CD14-positive monocyte (primary cell): ENCODE results near the gene ARRB1. TPM values are rescaled to one million over a fixed set of nuclear protein-coding genes. Genes with fewer than 3 reads are reported as not detected.

Source experiments
- DNase-seq, 3 donors: peaks; one replicate each; pipeline ENCODE4 v3.0.0-alpha.2; 2011 to 2022
- H2AFZ ChIP-seq: 2 replicates; pipeline ENCODE4 v1.6.0; 2012; ENCODE audit warnings: mild to moderate bottlenecking, low read depth, low read length, inconsistent platforms; ENCODE audit not compliant: insufficient read depth, poor library complexity, severe bottlenecking
- H3K27ac ChIP-seq, 2 donors: 1 replicate in 1 of 2; 2 replicates in 1 of 2; pipeline ENCODE4 v1.5.1; 2012 to 2013; ENCODE audit warnings: low read length in 2 of 2, control low read depth in 1 of 2, inconsistent platforms in 1 of 2, low read depth in 1 of 2, mild to moderate bottlenecking in 1 of 2
- H3K27me3 ChIP-seq, 2 donors: one replicate each; pipeline versions ENCODE4 v1.6.0 to v1.6.1; 2011 to 2013; ENCODE audit warnings: low read length in 2 of 2; ENCODE audit not compliant: control insufficient read depth in 2 of 2, insufficient read depth in 2 of 2
- H3K36me3 ChIP-seq, 2 donors: replicated peaks in 1 of 2; 1 replicate in 1 of 2; 2 replicates in 1 of 2; pipeline versions ENCODE4 v1.5.1 to v1.6.1; 2012 to 2013; ENCODE audit warnings: low read length in 2 of 2, control low read depth in 1 of 2, inconsistent platforms in 1 of 2, mild to moderate bottlenecking in 1 of 2; ENCODE audit not compliant: insufficient read depth in 2 of 2, control insufficient read depth in 1 of 2
- H3K4me1 ChIP-seq, 2 donors: 1 replicate in 1 of 2; 2 replicates in 1 of 2; pipeline versions ENCODE4 v1.5.1 to v1.6.1; 2012 to 2013; ENCODE audit warnings: low read length in 2 of 2, control low read depth in 1 of 2, inconsistent platforms in 1 of 2, mild to moderate bottlenecking in 1 of 2, moderate library complexity in 1 of 2; ENCODE audit not compliant: insufficient read depth in 2 of 2, control insufficient read depth in 1 of 2
- H3K4me2 ChIP-seq: replicated peaks from 2 replicates; pipeline ENCODE3; 2012; ENCODE audit warnings: low read length, moderate library complexity, mild to moderate bottlenecking; ENCODE audit not compliant: poor library complexity, severe bottlenecking; ENCODE audit errors: extremely low read depth
- H3K4me3 ChIP-seq, 3 experiments: fragments of 200-600 bp in 1 of 3; sonication (generic) in 1 of 3; replicated peaks in 1 of 3; 1 replicate in 2 of 3; 2 replicates in 1 of 3; pipeline ENCODE4 v1.5.1; 2011 to 2013; ENCODE audit warnings: low read length in 3 of 3, mild to moderate bottlenecking in 3 of 3, control low read depth in 2 of 3, low read depth in 2 of 3, inconsistent platforms in 1 of 3, moderate library complexity in 1 of 3
- H3K79me2 ChIP-seq: 2 replicates; pipeline ENCODE4 v1.6.0; 2012; ENCODE audit warnings: mild to moderate bottlenecking, control low read depth, inconsistent platforms, low read length, moderate library complexity; ENCODE audit not compliant: insufficient read depth
- H3K9ac ChIP-seq: 2 replicates; pipeline ENCODE4 v1.6.0; 2017; ENCODE audit warnings: low read length, mild to moderate bottlenecking; ENCODE audit not compliant: insufficient read depth, poor library complexity, severe bottlenecking
- H3K9me3 ChIP-seq, 2 donors: replicated peaks in 1 of 2; 1 replicate in 1 of 2; 2 replicates in 1 of 2; pipeline versions ENCODE4 v1.5.1 to v1.6.1; 2012 to 2013; ENCODE audit warnings: low read length in 2 of 2, control low read depth in 1 of 2; ENCODE audit not compliant: control insufficient read depth in 1 of 2, insufficient read depth in 1 of 2
- H4K20me1 ChIP-seq: 2 replicates; pipeline ENCODE4 v1.6.0; 2012; ENCODE audit warnings: mild to moderate bottlenecking, low read length, control low read depth, moderate library complexity; ENCODE audit not compliant: insufficient read depth
- H3K27ac Mint-ChIP-seq, 7 donors: one replicate each; pipeline ENCODE4 v1.8.0; 2020; ENCODE audit warnings: mild to moderate bottlenecking in 7 of 7, mixed read lengths in 7 of 7, moderate library complexity in 6 of 7, inconsistent platforms in 2 of 7
- H3K27me3 Mint-ChIP-seq, 3 donors: one replicate each; pipeline ENCODE4 v1.8.0; 2021 to 2022; ENCODE audit warnings: low read depth in 3 of 3, mild to moderate bottlenecking in 3 of 3, mixed read lengths in 3 of 3, moderate library complexity in 3 of 3, inconsistent platforms in 1 of 3
- H3K36me3 Mint-ChIP-seq, 2 donors: one replicate each; pipeline ENCODE4 v1.8.0; 2020; ENCODE audit warnings: mixed read lengths in 2 of 2, inconsistent platforms in 1 of 2, mild to moderate bottlenecking in 1 of 2
- H3K4me1 Mint-ChIP-seq: one replicate; pipeline ENCODE4 v1.8.0; 2020; ENCODE audit warnings: mild to moderate bottlenecking, mixed read lengths
- H3K4me3 Mint-ChIP-seq, 2 donors: one replicate each; pipeline ENCODE4 v1.8.0; 2020; ENCODE audit warnings: mild to moderate bottlenecking in 2 of 2, mixed read lengths in 2 of 2, moderate library complexity in 1 of 2
- H3K9me3 Mint-ChIP-seq, 7 donors: one replicate each; pipeline ENCODE4 v1.8.0; 2020 to 2022; ENCODE audit warnings: mixed read lengths in 7 of 7, mild to moderate bottlenecking in 6 of 7, moderate library complexity in 6 of 7, inconsistent platforms in 2 of 7
- CTCF ChIP-seq: fragments of 200-600 bp; IDR thresholded peaks from one replicate; pipeline ENCODE4 v1.8.0; 2022; ENCODE audit warnings: antibody characterized with exemption, mild to moderate bottlenecking
- WGBS: methylation state at CpG from one replicate; pipeline ENCODE4 v1.1.5; 2013; ENCODE audit warnings: missing lambda C conversion rate; ENCODE audit not compliant: insufficient coverage; 5-methylcytosine and 5-hydroxymethylcytosine counted together
- intact Hi-C, 2 donors: fragments of 100-400 bp; cut with micrococcal nuclease; formaldehyde crosslinking; loops; one replicate each; pipeline versions ENCODE4 v1.15.0 to v1.15.1; 2023
- polyA plus RNA-seq, 3 donors: library from polyadenylated mRNA; depleted of rRNA in 1 of 3; unstranded in 2 of 3; stranded (reverse) in 1 of 3; fragments of 300-500 nt in 2 of 3; fragments of >200 nt in 1 of 3; fragmentation: Illumina TruSeq in 2 of 3; gene quantifications; 1 replicate in 2 of 3; 2 replicates in 1 of 3; pipeline ENCODE4 v1.2.3, GENCODE V29; 2012 to 2021

Gene ARRB1
- polyA plus RNA-seq, 3 donors: 52.6 to 114 (median 66.5) TPM

GRCh38 chr11:75344761-75345454 lies 6.6 kb downstream of the ARRB1 start:
- Histone ChIP-seq H4K20me1 (peaks cover 100% of the 10 kb centered on the region), H3K9me3 (no peaks in the 10 kb centered on the region), H2AFZ (no peak overlapping the region), H3K79me2 (peaks cover 97% of the 10 kb centered on the region), H3K4me2 (peak overlapping the region; percentile 86), H3K27ac (peak overlapping the region; percentile 79 to 94), H3K9ac (peak overlapping the region; percentile 33), H3K36me3 (peaks cover 9 to 28% of the 10 kb centered on the region in 2 donors), H3K4me1 (peaks cover 100% of the 10 kb centered on the region in 2 donors), H3K4me3 (peak overlapping the region in 1 of 3 experiments; percentile 98), H3K27me3 (no peaks in the 10 kb centered on the region)
- H3K27ac Mint-ChIP-seq: peak overlapping the region; percentile 70 to 97 (median 88)
- peak overlapping the region; percentile 47 to 83 for H3K4me3 Mint-ChIP-seq
- no peak for TF ChIP-seq CTCF
- DNase-seq: peak in 1 of 3 donors; percentile 41
- peaks cover 35 to 68% of the 10 kb centered on the region in 2 donors for H3K36me3 Mint-ChIP-seq
- WGBS: 45% methylated on average over 6 of the region's 11 CpGs
- H3K9me3 Mint-ChIP-seq: no peaks in the 10 kb centered on the region
- intact Hi-C loops: loop anchor here (5.0 kb wide), 1 partner anchor 37 kb away; no protein-coding TSS in a partner anchor
- peaks cover 100% of the 10 kb centered on the region for H3K4me1 Mint-ChIP-seq
- no peaks in the 10 kb centered on the region for H3K27me3 Mint-ChIP-seq

GRCh38 chr11:75344186-75344585 lies 7.3 kb downstream of the ARRB1 start:
- peak in 1 of 3 donors; percentile 44 for DNase-seq
- H3K4me1 Mint-ChIP-seq: peaks cover 100% of the 10 kb centered on the region
- no peaks in the 10 kb centered on the region for H3K27me3 Mint-ChIP-seq
- Histone ChIP-seq H4K20me1 (peaks cover 100% of the 10 kb centered on the region), H3K4me2 (peak overlapping the region; percentile 86), H3K27me3 (no peaks in the 10 kb centered on the region), H3K4me1 (peaks cover 100% of the 10 kb centered on the region in 2 donors), H3K36me3 (peaks cover 9 to 26% of the 10 kb centered on the region in 2 donors), H3K27ac (peak overlapping the region; percentile 79 to 94), H3K9ac (peak overlapping the region; percentile 30), H3K9me3 (no peaks in the 10 kb centered on the region), H3K79me2 (peaks cover 97% of the 10 kb centered on the region), H3K4me3 (peak overlapping the region in 1 of 3 experiments; percentile 98), H2AFZ (no peak overlapping the region)
- peak overlapping the region; percentile 87 to 97 (median 91) for H3K27ac Mint-ChIP-seq
- no peak for TF ChIP-seq CTCF
- 68% methylated on average over 3 of the region's 3 CpGs for WGBS
- peaks cover 39 to 70% of the 10 kb centered on the region in 2 donors for H3K36me3 Mint-ChIP-seq
- intact Hi-C loops: loop anchor here in 1 of 2 donors (5.0 kb wide), 1 partner anchor 38 kb away; no protein-coding TSS in a partner anchor
- peak overlapping the region; percentile 64 to 83 for H3K4me3 Mint-ChIP-seq
- H3K9me3 Mint-ChIP-seq: no peaks in the 10 kb centered on the region
